B cell (primary cell): ENCODE results near the gene TOM1L2. TPM values are rescaled to one million over a fixed set of nuclear protein-coding genes. Genes with fewer than 3 reads are reported as not detected.

Source experiments
- ATAC-seq: fragments of 200-7000 bp; cut with Tn5 transposase; one replicate; pipeline ENCODE4 v1.10.0; 2021; ENCODE audit warnings: low read depth, mild to moderate bottlenecking, moderate number of reproducible peaks, moderate library complexity
- CTCF ChIA-PET: fragments of 350-600 bp; sonication (Branson Sonifier 250); formaldehyde crosslinking; loops from one replicate; lab custom pipeline; 2021; ENCODE audit warnings: antibody characterized with exemption, inconsistent platforms; lab: Charles Lee
- POLR2A ChIA-PET: fragments of 350-600 bp; sonication (Branson Sonifier 250); formaldehyde crosslinking; loops from one replicate; lab custom pipeline; 2021; ENCODE audit warnings: antibody characterized with exemption; lab: Charles Lee
- DNase-seq: peaks from one replicate; pipeline ENCODE4 v3.0.0; 2013
- H2AFZ ChIP-seq: 2 replicates; pipeline ENCODE4 v1.6.1; 2012; ENCODE audit warnings: mild to moderate bottlenecking, low read depth, low read length; ENCODE audit not compliant: insufficient read depth, poor library complexity, severe bottlenecking
- H3K27ac ChIP-seq, 2 donors: 1 replicate in 1 of 2; 2 replicates in 1 of 2; pipeline ENCODE4 v1.5.1; 2012 to 2013; ENCODE audit warnings: low read length in 2 of 2, mild to moderate bottlenecking in 2 of 2, moderate library complexity in 1 of 2
- H3K27me3 ChIP-seq, 4 experiments: fragments of 200-600 bp in 1 of 4; sonication (generic) in 1 of 4; replicated peaks in 1 of 4; 1 replicate in 2 of 4; 2 replicates in 2 of 4; pipeline versions ENCODE4 v1.6.1 to v1.7.0; 2013 to 2016; ENCODE audit warnings: low read length in 3 of 4, mild to moderate bottlenecking in 2 of 4, mixed read lengths in 1 of 4, moderate library complexity in 1 of 4; ENCODE audit not compliant: insufficient read depth in 4 of 4, control insufficient read depth in 3 of 4; ENCODE audit errors: control extremely low read depth in 1 of 4
- H3K36me3 ChIP-seq, 2 experiments: replicated peaks in 1 of 2; 1 replicate in 1 of 2; 2 replicates in 1 of 2; pipeline versions ENCODE4 v1.6.1 to v1.7.1; 2013; ENCODE audit warnings: low read length in 1 of 2; ENCODE audit not compliant: insufficient read depth in 2 of 2, control insufficient read depth in 1 of 2; ENCODE audit errors: control extremely low read depth in 1 of 2, extremely low read depth in 1 of 2
- H3K4me1 ChIP-seq, 2 donors: fragments of 200-600 bp in 1 of 2; sonication (generic) in 1 of 2; 1 replicate in 1 of 2; 2 replicates in 1 of 2; pipeline versions ENCODE4 v1.5.1 to v1.6.1; 2013 to 2017; ENCODE audit warnings: low read length in 2 of 2; ENCODE audit not compliant: control insufficient read depth in 2 of 2, insufficient read depth in 2 of 2
- H3K4me2 ChIP-seq: replicated peaks from 2 replicates; pipeline ENCODE3; 2012; ENCODE audit warnings: mild to moderate bottlenecking, low read depth, low read length; ENCODE audit not compliant: poor library complexity, severe bottlenecking
- H3K4me3 ChIP-seq, 5 experiments: fragments of 200-600 bp in 1 of 5; sonication (generic) in 1 of 5; 1 replicate in 3 of 5; 2 replicates in 2 of 5; pipeline versions ENCODE4 v1.5.1 to v1.7.0; 2011 to 2016; ENCODE audit warnings: low read length in 4 of 5, mild to moderate bottlenecking in 4 of 5, low read depth in 2 of 5, control low read depth in 1 of 5, moderate library complexity in 1 of 5; ENCODE audit not compliant: insufficient read depth in 1 of 5; ENCODE audit errors: control extremely low read depth in 1 of 5, extremely low read depth in 1 of 5
- H3K79me2 ChIP-seq: fragments of 200-600 bp; sonication (generic); one replicate; pipeline ENCODE4 v1.6.0; 2016; ENCODE audit warnings: low read length; ENCODE audit not compliant: control insufficient read depth, insufficient read depth
- H3K9ac ChIP-seq: fragments of 200-600 bp; sonication (generic); 2 replicates; pipeline ENCODE4 v1.6.1; 2017; ENCODE audit warnings: mild to moderate bottlenecking, low read length, moderate library complexity
- H3K9me3 ChIP-seq, 3 donors: one replicate each; pipeline versions ENCODE4 v1.6.1 to v1.7.1; 2013; ENCODE audit warnings: low read length in 2 of 3; ENCODE audit not compliant: control insufficient read depth in 2 of 3, insufficient read depth in 1 of 3; ENCODE audit errors: control extremely low read depth in 1 of 3
- H4K20me1 ChIP-seq: 2 replicates; pipeline ENCODE4 v1.6.0; 2012; ENCODE audit warnings: mild to moderate bottlenecking, low read length; ENCODE audit not compliant: insufficient read depth, control insufficient read depth, poor library complexity, severe bottlenecking
- H3K27ac Mint-ChIP-seq: one replicate; pipeline ENCODE4 v1.8.0; 2021; ENCODE audit warnings: mixed read lengths
- H3K27me3 Mint-ChIP-seq: one replicate; pipeline ENCODE4 v1.8.0; 2021; ENCODE audit warnings: mixed read lengths
- H3K4me1 Mint-ChIP-seq: one replicate; pipeline ENCODE4 v1.8.0; 2021; ENCODE audit warnings: mixed read lengths
- H3K4me3 Mint-ChIP-seq: one replicate; pipeline ENCODE4 v1.8.0; 2021; ENCODE audit warnings: mixed read lengths
- H3K9me3 Mint-ChIP-seq: one replicate; pipeline ENCODE4 v1.8.0; 2022; ENCODE audit warnings: mixed read lengths; ENCODE audit not compliant: insufficient read depth
- CTCF ChIP-seq: fragments of 200-600 bp; IDR thresholded peaks from one replicate; pipeline ENCODE4 v1.8.0; 2022; ENCODE audit warnings: antibody characterized with exemption, mild to moderate bottlenecking
- EZH2 ChIP-seq: IDR thresholded peaks from 2 replicates; pipeline ENCODE4 v1.6.1; 2012; ENCODE audit warnings: borderline replicate concordance, low read depth, mild to moderate bottlenecking, moderate library complexity, low read length; ENCODE audit not compliant: insufficient read depth, poor library complexity, severe bottlenecking
- whole genome bisulfite sequencing: methylation state at CpG from one replicate; pipeline ENCODE4 v1.1.5; 2013; ENCODE audit warnings: missing lambda C conversion rate; ENCODE audit not compliant: insufficient coverage; 5-methylcytosine and 5-hydroxymethylcytosine counted together
- intact Hi-C: fragments of 100-400 bp; cut with micrococcal nuclease; formaldehyde crosslinking; loops from one replicate; pipeline ENCODE4 v1.10.0; 2022
- polyA plus RNA-seq: library from polyadenylated mRNA; depleted of rRNA; stranded (reverse); fragments of >200 nt; gene quantifications from 2 replicates; pipeline ENCODE4 v1.2.3, GENCODE V29; 2012
- total RNA-seq, 2 donors: library from RNA; stranded (reverse); fragments of 120-200 nt in 1 of 2; gene quantifications; 1 replicate in 1 of 2; 2 replicates in 1 of 2; pipeline versions ENCODE4 v1.2.3 to v1.2.4, GENCODE V29; 2013 to 2022

Gene TOM1L2
- total and polyA plus RNA-seq, 2 donors (not counting 1 experiment from before 2014, with no cell fraction given): 25.1 to 29.7 TPM

GRCh38 chr17:17944743-17945142 is 27.5 kb downstream of the TOM1L2 start:
- H3K79me2 ChIP-seq: peaks cover 36% of the 10 kb centered on the region
- ChIA-PET POLR2A (no interaction called here), CTCF (interaction anchor here (0.9 to 1.9 kb wide), 2 partner anchors 26 to 37 kb away, joined by 3 to 5 read pairs; no protein-coding TSS in a partner anchor)
- Mint-ChIP-seq H3K4me1 (peaks cover 11% of the 10 kb centered on the region), H3K27ac (no peak overlapping the region), H3K4me3 (no peak overlapping the region), H3K27me3 (no peaks in the 10 kb centered on the region), H3K9me3 (no peaks in the 10 kb centered on the region)
- ATAC-seq (no peak), DNase-seq (no peak)
- H3K4me1 ChIP-seq: peaks cover 3 to 6% of the 10 kb centered on the region in 2 donors
- H3K9ac ChIP-seq: no peak overlapping the region
- H3K36me3 ChIP-seq: no peaks in the 10 kb centered on the region
- no peaks in the 10 kb centered on the region for H3K9me3 ChIP-seq
- no peak overlapping the region for H3K27ac ChIP-seq
- H3K4me3 ChIP-seq: no peak overlapping the region
- intact Hi-C loops: no loop called here
- 100% methylated on average over 8 of the region's 11 CpGs for WGBS
- H4K20me1 ChIP-seq: no peaks in the 10 kb centered on the region
- no peak overlapping the region for H3K4me2 ChIP-seq
- no peaks in the 10 kb centered on the region for H3K27me3 ChIP-seq
- no peak overlapping the region for H2AFZ ChIP-seq
- TF ChIP-seq EZH2: no peak
- no peak for TF ChIP-seq CTCF

GRCh38 chr17:17944242-17944641 is 28.0 kb downstream of the TOM1L2 start:
- no peak overlapping the region for H3K27ac Mint-ChIP-seq
- no peak for ATAC-seq
- POLR2A ChIA-PET: no interaction called here
- DNase-seq: no peak
- CTCF ChIA-PET: interaction anchor here (0.9 kb wide), 1 partner anchor 37 kb away, joined by 3 read pairs; no protein-coding TSS in a partner anchor
- H3K27me3 Mint-ChIP-seq: no peaks in the 10 kb centered on the region
- H3K4me1 ChIP-seq: peaks cover 3 to 6% of the 10 kb centered on the region in 2 donors
- no peak for TF ChIP-seq EZH2
- no peak for TF ChIP-seq CTCF
- H3K4me1 Mint-ChIP-seq: peaks cover 11% of the 10 kb centered on the region
- no peaks in the 10 kb centered on the region for H3K9me3 ChIP-seq
- H3K9ac ChIP-seq: no peak overlapping the region
- H3K4me3 Mint-ChIP-seq: no peak overlapping the region
- no peaks in the 10 kb centered on the region for H3K27me3 ChIP-seq
- H4K20me1 ChIP-seq: no peaks in the 10 kb centered on the region
- H3K27ac ChIP-seq: no peak overlapping the region
- H2AFZ ChIP-seq: no peak overlapping the region
- no peak overlapping the region for H3K4me2 ChIP-seq
- no peaks in the 10 kb centered on the region for H3K36me3 ChIP-seq
- H3K79me2 ChIP-seq: peaks cover 33% of the 10 kb centered on the region
- no peaks in the 10 kb centered on the region for H3K9me3 Mint-ChIP-seq
- intact Hi-C loops: no loop called here
- 100% methylated on average over 1 of the region's 7 CpGs for WGBS
- no peak overlapping the region for H3K4me3 ChIP-seq
